ENCODE measurements around the gene ALOX12B. TPM values are rescaled to one million over a fixed set of nuclear protein-coding genes. Genes with fewer than 3 reads are reported as not detected.
"Not testable (repeated sequence)": the region's sequence is repeated elsewhere in the genome, so short reads cannot be mapped to it uniquely, and the experiment has no call there.

Gene ALOX12B
- total RNA-seq, 1 donor from 2014 or later, result not detected

GRCh38 chr17:8067806-8068205 lies 19.7 kb downstream of the ALOX12B start:
- no peak for DNase-seq (ENCODE audit: low spot score)

- no peak for DNase-seq (ENCODE audit: low spot score)
These were observed 20.4 kb downstream of the ALOX12B start for GRCh38 chr17:8066841-8067775.

- DNase-seq (ENCODE audit: low spot score), result no peak
These were observed 22.9 kb downstream of the ALOX12B start for GRCh38 chr17:8064561-8065019.

- DNase-seq (ENCODE audit: low spot score), result no peak
These were observed 23.6 kb downstream of the ALOX12B start for GRCh38 chr17:8063761-8064534.

GRCh38 chr17:8062807-8063483 lies 24.6 kb downstream of the ALOX12B start:
- DNase-seq (ENCODE audit: low spot score), result no peak

GRCh38 chr17:8062435-8062806 lies 25.1 kb downstream of the ALOX12B start:
- no peak for DNase-seq (ENCODE audit: low spot score)

GRCh38 chr17:8061851-8062250 lies 25.7 kb downstream of the ALOX12B start:
- DNase-seq (ENCODE audit: low spot score), result not testable (repeated sequence)

- no peak for DNase-seq (ENCODE audit: low spot score)
These were observed 27.2 kb downstream of the ALOX12B start for GRCh38 chr17:8060274-8060673.

GRCh38 chr17:8059131-8059530 lies 28.4 kb downstream of the ALOX12B start:
- DNase-seq (ENCODE audit: low spot score), result peak; percentile 35

- peak; percentile 22 for DNase-seq (ENCODE audit: low spot score)
These were observed 29.8 kb downstream of the ALOX12B start for GRCh38 chr17:8057691-8058114.

GRCh38 chr17:8056976-8057625 lies 30.4 kb downstream of the ALOX12B start:
- peak; percentile 53 for DNase-seq (ENCODE audit: low spot score)

GRCh38 chr17:8056232-8056975 lies 31.1 kb downstream of the ALOX12B start:
- DNase-seq (ENCODE audit: low spot score), result peak; percentile 71

- DNase-seq (ENCODE audit: low spot score), result peak; percentile 72
These were observed 31.7 kb downstream of the ALOX12B start for GRCh38 chr17:8055851-8056231.

GRCh38 chr17:8053600-8053999 lies 33.9 kb downstream of the ALOX12B start:
- DNase-seq (ENCODE audit: low spot score), result peak; percentile 16

- peak; percentile 60 for DNase-seq (ENCODE audit: low spot score)
These were observed 35.0 kb downstream of the ALOX12B start for GRCh38 chr17:8052256-8053252.

- DNase-seq (ENCODE audit: low spot score), result peak; percentile 55
These were observed 35.7 kb downstream of the ALOX12B start for GRCh38 chr17:8051831-8052230.

- DNase-seq (ENCODE audit: low spot score), result peak; percentile 72
These were observed 38.8 kb downstream of the ALOX12B start for GRCh38 chr17:8048736-8049135.

- peak; percentile 85 for DNase-seq (ENCODE audit: low spot score)
These were observed 39.3 kb downstream of the ALOX12B start for GRCh38 chr17:8048236-8048635.

- DNase-seq (ENCODE audit: low spot score), result peak; percentile 68
These were observed 39.8 kb downstream of the ALOX12B start for GRCh38 chr17:8047769-8048110.

Data from mesenteric fat pad (tissue), 1 donor.